NCI-H526 (cell line): ENCODE measurements around the gene PTPRM.
"Not testable (repeated sequence)": the region's sequence is repeated elsewhere in the genome, so short reads cannot be mapped to it uniquely, and the experiment has no call there.

ENCODE experiments used
- DNase-seq, 2 experiments: peaks; one replicate each; lab custom pipeline; 2025; lab: John Stamatoyannopoulos, UW

The PTPRM gene

DNA sequence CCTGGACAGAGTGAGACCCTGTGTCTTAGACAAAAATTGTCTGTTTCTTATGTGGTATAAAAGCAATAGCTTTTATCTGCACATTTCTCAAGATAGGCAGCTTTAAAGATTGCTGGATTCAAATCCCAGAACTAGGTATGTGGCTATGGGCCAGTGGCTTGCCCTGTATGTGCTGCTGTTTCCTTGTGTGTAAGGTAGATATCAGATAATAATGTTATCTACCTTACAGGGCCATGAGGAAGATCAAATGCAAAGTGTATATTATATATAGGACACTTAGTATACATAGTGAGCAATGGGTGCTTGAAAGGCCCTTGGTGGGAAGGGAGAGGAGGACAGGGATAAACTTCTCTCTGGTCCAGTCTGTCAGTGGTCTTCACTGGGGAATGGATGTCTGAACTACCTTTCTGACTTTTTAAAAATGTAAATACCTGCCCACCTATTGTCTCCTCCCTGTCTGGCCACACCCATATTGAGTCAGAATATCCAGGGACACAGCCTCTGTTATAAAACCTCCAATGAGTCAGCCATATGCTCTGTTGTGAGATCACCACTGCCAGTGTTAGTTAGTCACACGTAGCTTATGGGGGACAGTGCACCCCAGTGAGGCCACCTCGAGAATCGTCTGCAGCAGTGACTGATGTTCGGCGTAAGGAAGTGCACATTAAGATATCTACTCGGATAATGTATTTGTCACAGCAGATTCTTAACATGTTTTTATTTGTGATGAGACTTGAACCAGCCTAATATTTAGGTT, 383.4 kb downstream of the PTPRM start:
- no peak for DNase-seq

- no peak for DNase-seq
These were observed 386.2 kb downstream of the PTPRM start for GRCh38 chr18:7953095-7953958.

DNA sequence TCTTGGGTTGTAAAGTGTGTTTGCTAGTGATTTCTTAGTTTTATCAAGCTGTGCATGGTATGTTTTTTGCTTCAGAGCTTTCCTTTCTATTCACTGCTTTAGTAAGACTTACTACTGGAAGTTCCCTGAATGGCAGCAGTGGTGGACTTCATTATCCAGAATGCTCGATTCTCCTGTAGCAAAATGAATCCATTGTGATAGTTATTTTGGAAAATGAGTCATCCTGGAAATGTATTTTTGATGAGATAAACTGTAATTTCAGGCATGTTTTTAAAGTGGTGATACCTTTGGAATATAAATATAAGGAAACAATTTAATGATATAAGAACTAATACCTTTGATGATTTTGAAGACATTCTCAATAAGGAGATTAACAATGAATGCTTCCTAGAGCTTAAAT, 387.1 kb downstream of the PTPRM start:
- DNase-seq, result no peak

DNA sequence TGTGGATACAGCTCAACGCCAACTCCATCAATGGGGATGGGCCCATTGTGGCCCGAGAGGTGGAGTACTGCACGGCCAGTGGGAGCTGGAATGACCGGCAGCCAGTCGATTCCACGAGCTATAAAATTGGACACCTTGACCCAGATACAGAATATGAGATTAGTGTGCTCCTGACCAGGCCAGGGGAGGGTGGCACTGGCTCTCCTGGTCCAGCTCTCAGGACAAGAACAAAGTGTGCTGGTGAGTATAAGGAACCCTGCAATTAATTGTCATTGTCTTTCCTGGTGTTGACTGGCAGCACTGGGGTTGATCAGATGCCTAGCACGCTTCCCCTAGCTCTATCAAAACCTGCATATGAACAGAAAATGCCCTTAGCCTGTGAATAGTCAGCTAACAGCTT, 388.1 kb downstream of the PTPRM start:
- no peak for DNase-seq

DNA sequence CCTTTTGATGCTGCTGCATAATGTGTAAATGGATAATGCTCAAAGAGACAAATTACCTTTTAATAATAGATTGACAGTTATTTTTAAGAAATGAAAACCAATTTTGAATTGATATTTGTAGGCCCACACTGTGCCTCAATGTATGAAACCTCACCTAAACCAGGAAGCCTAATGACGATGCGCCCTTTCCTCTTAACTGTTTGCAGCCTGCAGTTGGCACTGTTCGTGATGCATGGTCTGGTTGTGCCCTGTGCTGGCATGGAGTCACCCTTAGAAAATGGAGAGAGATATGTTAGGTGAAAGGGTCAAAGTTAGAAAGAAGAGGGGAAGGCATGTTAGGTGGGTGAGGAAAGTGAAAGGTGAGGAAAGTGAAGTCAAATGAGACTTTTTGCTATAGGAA, 390.2 kb downstream of the PTPRM start:
- no peak for DNase-seq

- DNase-seq, result no peak
These were observed 391.2 kb downstream of the PTPRM start for GRCh38 chr18:7958081-7958896.

- DNase-seq, result no peak
These were observed 391.7 kb downstream of the PTPRM start for GRCh38 chr18:7958897-7959146.

- not testable (repeated sequence) for DNase-seq
These were observed 399.6 kb downstream of the PTPRM start for GRCh38 chr18:7966682-7967081.

DNA sequence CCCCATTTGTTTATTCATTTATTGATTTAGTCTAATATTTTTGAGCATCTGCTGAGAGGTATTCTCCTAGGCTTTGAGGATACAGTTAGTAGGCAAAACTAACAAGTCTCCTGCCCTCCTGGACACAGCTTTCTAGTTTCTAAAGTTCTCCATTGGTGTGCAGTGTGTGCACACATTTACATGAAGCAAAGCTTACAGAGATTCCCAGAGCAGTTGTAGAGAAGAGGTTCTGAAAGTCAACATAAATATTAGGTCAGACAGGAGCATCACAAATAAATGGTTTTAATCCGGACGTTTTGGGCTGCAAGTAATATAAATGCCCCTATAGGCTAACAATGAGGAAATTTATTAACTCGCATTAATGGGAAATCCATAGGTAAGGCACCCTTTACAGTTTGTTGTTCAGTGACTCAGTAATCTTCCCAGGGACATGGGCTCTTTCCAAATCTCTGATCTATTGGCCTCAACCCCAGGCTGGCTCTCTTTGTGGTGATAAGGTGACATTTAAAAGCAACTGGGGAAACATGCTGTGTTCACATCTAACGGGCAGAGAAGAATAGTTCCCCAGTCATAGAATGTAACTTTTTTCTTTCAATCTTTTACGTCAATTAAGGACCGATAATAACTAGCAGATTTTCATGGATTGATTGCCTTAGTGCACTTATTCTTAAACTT, 407.2 kb downstream of the PTPRM start:
- DNase-seq, result no peak

DNA sequence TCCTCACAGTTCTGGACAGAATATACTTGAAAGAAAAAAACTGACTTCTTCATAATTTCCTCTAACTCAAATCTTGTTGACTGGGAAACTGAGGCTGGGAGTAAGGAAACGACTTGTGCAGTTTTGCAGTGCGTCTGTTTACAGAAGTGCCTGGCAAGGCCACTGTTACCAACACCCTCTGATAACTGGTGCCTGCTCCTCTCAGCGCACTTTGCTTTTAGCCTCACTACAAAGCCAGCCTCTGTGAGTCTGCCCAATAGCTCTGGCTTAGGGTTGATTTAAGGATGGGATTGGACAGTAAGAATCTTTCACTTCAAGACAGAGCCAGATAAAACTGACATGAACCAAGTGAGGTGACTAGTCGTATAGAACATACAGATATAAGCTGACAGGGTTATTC, 410.8 kb downstream of the PTPRM start:
- no peak for DNase-seq

DNA sequence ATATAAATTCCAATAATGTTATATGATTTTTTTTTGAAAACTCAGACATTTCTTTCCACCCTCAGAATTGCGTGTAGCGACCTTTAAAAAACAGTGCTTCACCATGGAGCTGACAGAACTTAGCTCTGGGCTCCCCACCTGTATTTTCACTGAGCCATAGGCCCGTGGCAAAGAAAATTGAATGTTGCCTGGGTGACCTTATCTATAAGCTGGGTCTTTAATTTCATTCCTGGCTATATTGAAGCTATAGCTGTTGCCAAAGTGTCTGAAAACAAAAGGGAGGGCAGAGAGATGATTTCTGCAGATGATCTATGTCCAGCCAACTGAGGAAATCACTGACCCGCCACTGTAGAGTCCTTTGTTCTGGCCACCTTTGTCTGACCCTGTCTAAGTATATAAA, 411.7 kb downstream of the PTPRM start:
- no peak for DNase-seq

- no peak for DNase-seq
These were observed 412.6 kb downstream of the PTPRM start for GRCh38 chr18:7979714-7980113.

- DNase-seq, result no peak
These were observed 413.0 kb downstream of the PTPRM start for GRCh38 chr18:7980136-7980535.

DNA sequence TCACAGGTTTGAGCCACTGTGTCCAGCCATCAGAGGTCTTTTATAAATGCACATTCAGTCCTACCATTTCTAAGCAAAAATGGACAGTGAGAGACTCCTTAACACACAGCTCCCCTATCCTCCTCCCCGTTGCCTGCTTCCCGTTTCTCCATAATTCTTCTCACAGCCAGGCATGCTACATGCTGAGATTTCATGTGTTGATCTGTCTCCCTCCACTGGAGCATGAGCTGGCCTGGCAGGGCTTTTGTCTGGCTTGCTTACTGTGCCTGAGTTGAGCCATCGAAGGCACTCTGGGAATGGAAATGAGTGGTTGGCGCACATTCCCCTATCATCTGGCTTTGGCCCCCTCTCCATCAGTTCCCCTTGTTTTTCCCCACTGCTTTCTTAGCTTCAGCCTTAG, 413.5 kb downstream of the PTPRM start:
- no peak for DNase-seq

DNA sequence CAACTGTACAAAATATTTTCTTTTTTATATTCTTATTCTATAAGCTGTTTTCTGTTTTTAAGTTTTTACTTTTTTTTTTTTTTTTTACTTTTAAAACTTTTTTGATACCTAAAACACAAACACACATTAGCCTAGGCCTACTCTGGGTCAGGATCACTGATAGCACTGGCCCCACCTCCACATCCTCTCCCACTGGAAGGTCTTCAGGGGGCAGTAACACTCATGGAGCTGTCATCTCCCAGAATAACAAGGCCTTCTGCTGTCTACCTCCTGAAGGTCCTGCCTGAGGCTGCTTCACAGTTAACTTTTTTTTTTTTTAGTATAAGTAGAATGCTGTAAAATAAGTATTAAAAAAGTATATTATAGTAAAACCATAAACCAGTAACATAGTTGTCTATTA, 415.1 kb downstream of the PTPRM start:
- no peak for DNase-seq

GRCh38 chr18:7987284-7987976, 420.3 kb downstream of the PTPRM start:
- DNase-seq, result no peak

DNA sequence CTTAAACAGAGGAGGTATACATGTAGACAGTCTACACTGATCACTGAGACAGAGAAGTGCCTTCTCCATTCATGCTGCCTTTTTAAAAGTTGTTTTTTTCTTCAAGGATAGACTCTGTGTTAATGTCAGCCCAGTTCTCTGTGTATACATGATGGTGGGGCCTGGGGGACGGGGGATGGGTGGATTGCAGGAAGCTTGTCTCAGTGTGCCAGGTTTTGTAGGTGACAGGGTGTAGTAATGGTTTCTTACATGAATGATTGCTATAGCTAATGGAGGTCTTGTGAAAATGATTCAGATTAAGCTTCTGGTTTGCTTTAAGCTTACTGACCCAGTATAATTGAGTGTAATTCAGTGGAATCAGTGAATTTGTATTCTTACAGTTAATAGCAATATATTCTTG, 423.6 kb downstream of the PTPRM start:
- no peak for DNase-seq

- no peak for DNase-seq
These were observed 434.7 kb downstream of the PTPRM start for GRCh38 chr18:8001711-8002301.

DNA sequence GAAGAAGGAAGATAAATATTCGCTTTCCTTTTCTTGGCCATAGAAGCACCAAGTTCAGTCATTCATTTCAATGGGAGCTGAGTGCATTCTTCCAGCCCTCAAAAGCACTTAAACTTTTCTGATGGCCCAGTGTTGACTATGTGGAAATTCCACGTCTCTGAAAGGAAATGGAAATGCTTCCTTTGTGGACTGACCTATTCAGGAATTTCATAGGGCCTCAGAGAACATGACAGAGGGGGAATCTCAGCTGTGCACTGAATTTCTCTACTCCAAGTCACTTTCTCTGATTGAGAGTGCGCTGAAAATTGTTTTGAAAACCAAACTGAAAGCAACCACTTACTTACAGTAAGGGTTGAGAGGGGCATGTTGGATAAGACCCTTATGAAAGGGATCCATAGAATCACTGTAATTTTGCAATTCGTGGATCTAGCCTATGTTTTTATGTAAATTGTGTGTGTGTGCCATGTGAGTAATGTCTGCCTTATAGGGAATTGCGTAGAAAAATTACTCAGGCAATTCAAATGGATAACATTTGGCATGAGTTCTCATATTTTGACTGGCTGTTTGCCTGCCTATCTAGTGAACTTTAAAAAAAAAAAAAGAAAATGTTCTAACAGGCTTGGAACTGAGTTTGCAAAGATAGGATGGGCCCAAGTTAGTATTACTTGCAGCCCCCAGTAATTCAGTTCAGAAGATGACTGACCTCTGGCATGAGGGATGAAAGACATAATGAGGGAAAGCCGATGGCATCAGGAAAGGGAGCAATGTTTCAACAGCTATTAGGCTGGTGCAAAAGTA, 437.0 kb downstream of the PTPRM start:
- no peak for DNase-seq

DNA sequence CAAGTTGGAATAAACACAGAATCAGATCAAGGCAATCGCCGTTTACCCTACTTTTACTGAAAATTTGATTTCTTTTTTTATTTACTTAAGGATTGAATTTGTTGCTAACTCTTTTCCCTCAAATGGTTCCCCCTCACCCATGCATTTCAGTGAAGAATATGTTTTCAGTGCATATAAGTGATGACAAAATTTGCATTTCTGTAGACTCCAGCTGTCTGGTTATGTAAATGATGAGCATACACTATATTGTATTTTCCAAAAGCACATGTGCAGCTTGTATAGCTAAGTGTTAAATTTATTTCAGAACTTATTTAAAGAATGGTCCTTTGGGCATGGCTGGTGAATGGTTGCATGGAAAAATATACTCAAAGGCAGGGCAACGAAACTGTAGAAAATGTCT, 437.7 kb downstream of the PTPRM start:
- peak; percentile 33 to 54 for DNase-seq
